NCI-H1417 (cell line): ENCODE results near the gene ZBTB26.
A peak's percentile ranks its signal among the peaks of the same experiment; 100 is the strongest.
"Not testable (repeated sequence)": the region's sequence is repeated elsewhere in the genome, so short reads cannot be mapped to it uniquely, and the experiment has no call there.

Experiments
- DNase-seq, 3 experiments: peaks; one replicate each; lab custom pipeline; 2025; lab: John Stamatoyannopoulos, UW

ZBTB26 gene

GRCh38 chr9:122923947-122924346, 7.4 kb downstream of the ZBTB26 start:
- DNase-seq: no peak

- DNase-seq: no peak
Measured at GRCh38 chr9:122922713-122923112, 8.6 kb downstream of the ZBTB26 start.

GRCh38 chr9:122918310-122918709, 13.0 kb downstream of the ZBTB26 start:
- DNase-seq: no peak

- DNase-seq: peak; percentile 66 to 92 (median 90)
Measured at GRCh38 chr9:122912964-122913673, 18.2 kb downstream of the ZBTB26 start, which contains the start of gene ZBTB6. Gene ZBTB6, minus strand, starts transcription at chr9:122913323. Its CDS starts 1,251 bp downstream, at chr9:122912072.

GRCh38 chr9:122912671-122912963, 18.7 kb downstream of the ZBTB26 start:
- no peak for DNase-seq

GRCh38 chr9:122906122-122906521, 25.2 kb downstream of the ZBTB26 start:
- DNase-seq: not testable (repeated sequence)

- peak; percentile 97 to 100 (median 100) for DNase-seq
Measured at GRCh38 chr9:122904823-122905710, 26.2 kb downstream of the ZBTB26 start, which contains the start of gene RC3H2. Gene RC3H2, minus strand, starts transcription at chr9:122905359. Its CDS starts 7,850 bp downstream, at chr9:122897509.

- DNase-seq: peak; percentile 1 to 86 (median 82)
Measured at GRCh38 chr9:122904466-122904822, 26.9 kb downstream of the ZBTB26 start.

- no peak for DNase-seq
Measured at GRCh38 chr9:122900791-122901190, 30.5 kb downstream of the ZBTB26 start.

- no peak for DNase-seq
Measured at GRCh38 chr9:122897969-122898368, 33.3 kb downstream of the ZBTB26 start.

GRCh38 chr9:122888480-122888879, 42.8 kb downstream of the ZBTB26 start:
- DNase-seq: no peak

- no peak for DNase-seq
Measured at GRCh38 chr9:122883125-122883524, 48.2 kb downstream of the ZBTB26 start.

- DNase-seq: no peak
Measured at GRCh38 chr9:122879443-122879842, 51.9 kb downstream of the ZBTB26 start.

GRCh38 chr9:122875523-122875922, 55.8 kb downstream of the ZBTB26 start:
- DNase-seq: no peak

- not testable (repeated sequence) for DNase-seq
Measured at GRCh38 chr9:122867276-122867675, 64.0 kb downstream of the ZBTB26 start.

- no peak for DNase-seq
Measured at GRCh38 chr9:122866079-122866478, 65.2 kb downstream of the ZBTB26 start.
